ENCODE measurements around the gene ACTBL2.

The ACTBL2 gene

DNA sequence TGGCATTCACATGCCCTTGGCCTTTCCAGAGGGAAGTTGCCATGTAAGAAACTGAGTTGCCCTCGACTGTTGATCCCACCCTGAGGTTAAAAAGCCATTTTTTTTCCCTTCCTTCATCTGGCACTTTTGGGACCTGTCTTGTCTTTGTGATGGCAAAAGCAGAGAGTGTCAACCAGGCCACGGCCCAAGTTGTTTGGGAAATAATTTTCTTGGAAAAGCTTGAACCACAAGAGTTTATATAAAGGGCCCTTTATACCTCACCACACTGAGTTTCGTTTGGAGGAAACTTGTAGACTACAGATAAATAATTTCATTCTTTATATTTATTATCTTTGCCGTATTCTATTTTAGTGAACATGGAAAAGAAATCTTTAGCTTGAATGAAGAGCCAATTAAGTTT is 34.3 kb downstream of the ACTBL2 start:
- no peaks in the 10 kb centered on the region for H3K36me3 ChIP-seq (ENCODE audit: insufficient read depth, low read length)
- no peak overlapping the region for H3K4me3 ChIP-seq
- TF ChIP-seq EZH2 (IDR thresholded peaks at IDR 0.05): no peak
- TF ChIP-seq FOXP2 (optimal IDR thresholded peaks at IDR 0.05; ENCODE audit: control extremely low read depth, extremely low read length, insufficient read depth): no peak
- TF ChIP-seq POLR2AphosphoS5 (IDR thresholded peaks at IDR 0.05; ENCODE audit: borderline replicate concordance, low read depth, low read length): no peak
- H3K27ac ChIP-seq: 0 out of 2 replicates have a peak overlapping the region, but pooled peaks have one; percentile 2
- H3K9ac ChIP-seq (ENCODE audit: insufficient read length): no peak overlapping the region
- DNase-seq (ENCODE audit: low read depth, low spot score): no peak
- H3K9me3 ChIP-seq (ENCODE audit: low read depth, low read length): no peaks in the 10 kb centered on the region

DNA sequence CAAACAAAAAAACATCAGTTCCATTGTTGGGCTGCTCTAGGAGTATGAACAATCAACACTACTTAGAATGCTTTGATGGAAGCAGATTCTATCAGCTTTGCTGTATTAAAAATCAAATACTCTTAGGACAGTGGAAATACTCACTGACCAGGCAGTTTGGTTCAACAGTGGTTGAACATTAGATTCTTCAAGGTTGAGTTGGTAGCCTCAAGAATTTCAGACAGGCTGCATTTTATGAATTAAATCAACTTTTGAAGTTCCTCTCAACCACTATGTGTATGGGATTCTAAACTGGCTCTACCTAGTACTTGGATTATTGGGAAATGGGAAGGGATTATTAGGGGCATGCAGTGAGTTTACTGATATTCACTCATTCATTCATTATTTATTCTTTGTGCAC is 35.0 kb downstream of the ACTBL2 start:
- TF ChIP-seq POLR2AphosphoS5 (IDR thresholded peaks at IDR 0.05; ENCODE audit: borderline replicate concordance, low read depth, low read length) (no peak), EZH2 (IDR thresholded peaks at IDR 0.05) (no peak), FOXP2 (optimal IDR thresholded peaks at IDR 0.05; ENCODE audit: control extremely low read depth, extremely low read length, insufficient read depth) (no peak)
- Histone ChIP-seq H3K9me3 (ENCODE audit: low read depth, low read length) (no peaks in the 10 kb centered on the region), H3K36me3 (ENCODE audit: insufficient read depth, low read length) (no peaks in the 10 kb centered on the region), H3K9ac (ENCODE audit: insufficient read length) (no peak overlapping the region), H3K4me3 (no peak overlapping the region), H3K27ac (no peak overlapping the region)
- DNase-seq (ENCODE audit: low read depth, low spot score): no peak

DNA sequence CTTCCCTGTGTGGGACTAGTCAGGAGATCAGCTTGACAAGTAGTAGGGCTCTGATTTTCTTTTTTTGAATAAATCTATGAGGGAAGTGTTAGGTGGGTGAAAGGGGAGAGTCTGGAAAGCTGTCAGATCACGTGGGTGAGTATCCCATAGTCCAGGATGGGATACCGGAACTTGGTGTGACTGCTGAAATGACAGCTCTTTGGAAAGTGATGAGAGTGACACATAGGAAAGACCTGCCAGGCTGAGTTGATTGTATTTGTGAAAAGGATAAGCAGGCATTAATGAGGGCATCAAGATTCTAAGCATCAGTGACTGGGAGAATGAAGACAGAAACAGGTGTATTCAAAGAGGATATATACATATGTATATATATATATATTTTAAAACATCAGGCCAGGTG is 35.6 kb downstream of the ACTBL2 start:
- H3K9ac ChIP-seq (ENCODE audit: insufficient read length): no peak overlapping the region
- TF ChIP-seq FOXP2 (optimal IDR thresholded peaks at IDR 0.05; ENCODE audit: control extremely low read depth, extremely low read length, insufficient read depth) (no peak), EZH2 (IDR thresholded peaks at IDR 0.05) (no peak), POLR2AphosphoS5 (IDR thresholded peaks at IDR 0.05; ENCODE audit: borderline replicate concordance, low read depth, low read length) (no peak)
- H3K4me3 ChIP-seq: no peak overlapping the region
- no peak overlapping the region for H3K27ac ChIP-seq
- no peaks in the 10 kb centered on the region for H3K9me3 ChIP-seq (ENCODE audit: low read depth, low read length)
- no peak for DNase-seq (ENCODE audit: low read depth, low spot score)
- no peaks in the 10 kb centered on the region for H3K36me3 ChIP-seq (ENCODE audit: insufficient read depth, low read length)

- no peak for TF ChIP-seq FOXP2 (optimal IDR thresholded peaks at IDR 0.05; ENCODE audit: control extremely low read depth, extremely low read length, insufficient read depth)
- TF ChIP-seq EZH2 (IDR thresholded peaks at IDR 0.05): no peak
- TF ChIP-seq POLR2AphosphoS5 (IDR thresholded peaks at IDR 0.05; ENCODE audit: borderline replicate concordance, low read depth, low read length): no peak
- Histone ChIP-seq H3K9me3 (ENCODE audit: low read depth, low read length) (no peaks in the 10 kb centered on the region), H3K4me3 (no peak overlapping the region), H3K9ac (ENCODE audit: insufficient read length) (no peak overlapping the region), H3K27ac (peak overlapping the region; percentile 79; the same call in 1 of the 2 replicates), H3K36me3 (ENCODE audit: insufficient read depth, low read length) (no peaks in the 10 kb centered on the region)
- no peak for DNase-seq (ENCODE audit: low read depth, low spot score)
These were observed 36.9 kb downstream of the ACTBL2 start for GRCh38 chr5:57445705-57446037.

DNA sequence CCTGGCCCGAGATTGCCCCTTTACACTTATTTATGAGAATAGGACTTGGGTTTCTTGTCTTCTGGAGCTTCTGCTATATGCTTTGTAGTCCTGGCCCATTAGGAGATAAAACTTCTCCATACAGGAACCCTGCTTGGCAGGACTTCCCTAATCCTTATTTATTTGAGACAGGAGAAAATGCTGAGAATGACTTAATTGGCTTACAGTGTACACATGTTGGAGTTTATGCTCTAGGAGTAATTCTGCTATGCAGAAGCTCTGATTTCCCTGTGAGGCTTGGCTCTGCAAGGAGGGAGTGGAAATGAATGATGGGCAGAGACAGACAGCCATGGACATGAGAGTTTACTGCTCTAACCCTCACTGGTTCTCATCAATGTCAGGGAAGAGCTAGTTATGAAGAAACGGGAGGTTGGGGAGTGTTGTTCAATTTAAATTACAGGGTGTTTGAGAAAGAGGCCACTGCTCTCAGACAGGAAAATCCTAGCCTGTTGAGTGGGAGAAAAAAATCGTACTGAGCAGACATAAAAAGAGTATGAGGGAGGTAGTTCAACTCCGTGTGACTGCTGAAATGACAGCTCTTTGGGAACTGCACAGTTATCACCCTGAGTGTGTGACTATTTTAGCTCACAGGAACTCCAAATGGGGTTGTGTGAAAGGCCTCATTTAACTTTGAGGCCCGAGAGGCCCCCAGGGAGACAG is 37.5 kb downstream of the ACTBL2 start:
- H3K9me3 ChIP-seq (ENCODE audit: low read depth, low read length): no peaks in the 10 kb centered on the region
- no peak for DNase-seq (ENCODE audit: low read depth, low spot score)
- no peak for TF ChIP-seq EZH2 (IDR thresholded peaks at IDR 0.05)
- TF ChIP-seq FOXP2 (optimal IDR thresholded peaks at IDR 0.05; ENCODE audit: control extremely low read depth, extremely low read length, insufficient read depth): no peak
- TF ChIP-seq POLR2AphosphoS5 (IDR thresholded peaks at IDR 0.05; ENCODE audit: borderline replicate concordance, low read depth, low read length): no peak
- peak overlapping the region; percentile 79 for H3K27ac ChIP-seq
- H3K9ac ChIP-seq (ENCODE audit: insufficient read length): no peak overlapping the region
- H3K4me3 ChIP-seq: no peak overlapping the region
- no peaks in the 10 kb centered on the region for H3K36me3 ChIP-seq (ENCODE audit: insufficient read depth, low read length)

DNA sequence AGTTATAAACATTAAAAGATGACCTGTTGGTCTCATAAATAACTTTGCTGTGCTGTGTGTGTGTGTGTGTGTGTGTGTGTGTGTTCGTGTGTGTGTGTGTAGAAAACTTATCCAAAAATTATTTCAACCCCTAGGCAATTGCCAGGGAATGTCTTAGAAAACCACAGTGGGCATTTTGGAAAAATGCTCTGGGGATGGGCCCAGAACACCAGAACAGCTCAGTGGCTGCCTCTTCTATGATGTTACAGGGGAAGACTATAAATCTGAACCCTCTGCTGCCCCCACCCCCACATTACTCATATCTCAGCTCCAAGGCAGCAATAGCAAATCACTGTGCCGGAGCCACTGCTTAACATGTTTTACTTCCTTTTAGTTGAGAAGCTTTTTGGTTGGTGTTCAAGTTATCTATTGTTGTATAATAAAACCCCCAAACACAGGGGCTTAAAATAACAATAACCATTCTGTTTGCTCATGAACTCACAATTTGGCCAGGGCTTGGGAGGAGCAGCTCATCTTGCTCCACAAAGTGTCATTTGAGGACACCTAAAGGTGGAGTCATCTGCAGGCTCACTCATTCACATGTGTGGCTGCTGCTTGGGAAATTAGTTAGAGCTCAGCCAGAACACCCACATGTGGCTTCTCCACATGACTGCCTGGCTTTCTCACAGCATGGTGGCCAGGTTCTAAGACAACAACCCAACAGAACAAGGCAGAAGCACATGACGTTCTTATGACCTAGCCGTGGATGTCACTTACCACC is 40.4 kb downstream of the ACTBL2 start:
- Histone ChIP-seq H3K9ac (ENCODE audit: insufficient read length) (peak overlapping the region; percentile 73), H3K36me3 (ENCODE audit: insufficient read depth, low read length) (no peaks in the 10 kb centered on the region), H3K4me3 (peak overlapping the region; percentile 73), H3K27ac (peak overlapping the region; percentile 97), H3K9me3 (ENCODE audit: low read depth, low read length) (no peaks in the 10 kb centered on the region)
- DNase-seq (ENCODE audit: low read depth, low spot score): peak; percentile 79
- no peak for TF ChIP-seq EZH2 (IDR thresholded peaks at IDR 0.05)
- peak; percentile 46 for TF ChIP-seq POLR2AphosphoS5 (IDR thresholded peaks at IDR 0.05; ENCODE audit: borderline replicate concordance, low read depth, low read length)
- TF ChIP-seq FOXP2 (optimal IDR thresholded peaks at IDR 0.05; ENCODE audit: control extremely low read depth, extremely low read length, insufficient read depth): peak; percentile 63

GRCh38 chr5:57441557-57441956 is 41.1 kb downstream of the ACTBL2 start:
- peak overlapping the region; percentile 73 for H3K4me3 ChIP-seq
- TF ChIP-seq EZH2 (IDR thresholded peaks at IDR 0.05): no peak
- TF ChIP-seq POLR2AphosphoS5 (IDR thresholded peaks at IDR 0.05; ENCODE audit: borderline replicate concordance, low read depth, low read length): no peak
- no peak for TF ChIP-seq FOXP2 (optimal IDR thresholded peaks at IDR 0.05; ENCODE audit: control extremely low read depth, extremely low read length, insufficient read depth)
- peak; percentile 68 for DNase-seq (ENCODE audit: low read depth, low spot score)
- H3K27ac ChIP-seq: peak overlapping the region; percentile 97
- H3K9ac ChIP-seq (ENCODE audit: insufficient read length): peak overlapping the region; percentile 61
- H3K36me3 ChIP-seq (ENCODE audit: insufficient read depth, low read length): no peaks in the 10 kb centered on the region
- no peaks in the 10 kb centered on the region for H3K9me3 ChIP-seq (ENCODE audit: low read depth, low read length)

DNA sequence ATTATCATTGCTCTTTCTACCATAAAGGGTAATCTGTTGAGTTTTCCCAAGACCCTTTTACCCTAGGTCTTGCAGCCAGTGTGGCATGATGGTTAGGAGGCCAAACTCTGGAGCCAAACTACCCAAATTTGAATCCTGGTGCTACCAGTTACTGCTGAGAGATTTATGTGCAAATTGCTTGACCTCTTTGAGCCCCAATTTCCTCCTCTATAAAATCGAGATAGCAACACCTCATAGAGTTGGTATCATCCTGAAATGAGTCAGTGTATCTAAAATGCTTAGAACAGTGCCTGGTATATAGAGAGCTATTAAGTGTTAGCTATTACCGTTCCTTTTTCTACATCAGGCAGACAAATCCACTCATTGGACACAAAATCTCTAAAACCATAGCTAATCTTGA is 43.0 kb downstream of the ACTBL2 start:
- Histone ChIP-seq H3K4me3 (no peak overlapping the region), H3K9me3 (ENCODE audit: low read depth, low read length) (no peaks in the 10 kb centered on the region), H3K27ac (no peak overlapping the region), H3K9ac (ENCODE audit: insufficient read length) (no peak overlapping the region), H3K36me3 (ENCODE audit: insufficient read depth, low read length) (no peaks in the 10 kb centered on the region)
- no peak for TF ChIP-seq POLR2AphosphoS5 (IDR thresholded peaks at IDR 0.05; ENCODE audit: borderline replicate concordance, low read depth, low read length)
- no peak for TF ChIP-seq FOXP2 (optimal IDR thresholded peaks at IDR 0.05; ENCODE audit: control extremely low read depth, extremely low read length, insufficient read depth)
- no peak for TF ChIP-seq EZH2 (IDR thresholded peaks at IDR 0.05)
- no peak for DNase-seq (ENCODE audit: low read depth, low spot score)

Data from SK-N-MC (cell line).